HepG2 (cell line): ENCODE results near the gene LGALS1.

ENCODE experiments used
- CAMTA2 ChIP-seq: sonication (generic); formaldehyde crosslinking; IDR thresholded peaks from 2 replicates; pipeline ENCODE4 v1.4.0; 2020; ENCODE audit warnings: mild to moderate bottlenecking, missing genetic modification reagents, borderline replicate concordance
- ZNF281 ChIP-seq: sonication (generic); formaldehyde crosslinking; IDR thresholded peaks from 2 replicates; pipeline ENCODE4 v1.4.0; 2020; ENCODE audit warnings: missing genetic modification reagents, borderline replicate concordance

GRCh38 chr22:37657590-37658132 lies 17.8 kb upstream of the LGALS1 start:
- TF ChIP-seq CAMTA2 (no peak), ZNF281 (CRISPR knock-in tag) (no peak)
